Germinal center (tissue), 1 donor: ENCODE measurements around the gene CSF2.
"Not testable (repeated sequence)": the region's sequence is repeated elsewhere in the genome, so short reads cannot be mapped to it uniquely, and the experiment has no call there.

Source experiments
- DNase-seq: peaks from one replicate; pipeline ENCODE4 v3.0.0; 2012; ENCODE audit warnings: mixed read lengths, low spot score

CSF2 gene

GRCh38 chr5:132087176-132087575 lies 13.6 kb downstream of the CSF2 start:
- no peak for DNase-seq

- no peak for DNase-seq
Measured at GRCh38 chr5:132087661-132088060, 14.1 kb downstream of the CSF2 start.

- no peak for DNase-seq
Measured at GRCh38 chr5:132089363-132089762, 15.8 kb downstream of the CSF2 start.

GRCh38 chr5:132090107-132090506 lies 16.5 kb downstream of the CSF2 start:
- no peak for DNase-seq

- no peak for DNase-seq
Measured at GRCh38 chr5:132093271-132093670, 19.7 kb downstream of the CSF2 start.

- no peak for DNase-seq
Measured at GRCh38 chr5:132094393-132095076, 20.9 kb downstream of the CSF2 start.

- DNase-seq = no peak
Measured at GRCh38 chr5:132095077-132095410, 21.5 kb downstream of the CSF2 start.

- no peak for DNase-seq
Measured at GRCh38 chr5:132095424-132095972, 21.9 kb downstream of the CSF2 start.

- no peak for DNase-seq
Measured at GRCh38 chr5:132096904-132097303, 23.3 kb downstream of the CSF2 start.

- DNase-seq = no peak
Measured at GRCh38 chr5:132098151-132098594, 24.6 kb downstream of the CSF2 start.

GRCh38 chr5:132098621-132099020 lies 25.0 kb downstream of the CSF2 start:
- DNase-seq = no peak

- no peak for DNase-seq
Measured at GRCh38 chr5:132099076-132099748, 25.6 kb downstream of the CSF2 start.

- no peak for DNase-seq
Measured at GRCh38 chr5:132099905-132100304, 26.3 kb downstream of the CSF2 start.

GRCh38 chr5:132100672-132101261 lies 27.2 kb downstream of the CSF2 start:
- DNase-seq = peak; percentile 25

GRCh38 chr5:132101385-132101880 lies 27.8 kb downstream of the CSF2 start:
- no peak for DNase-seq

GRCh38 chr5:132102101-132102701 lies 28.6 kb downstream of the CSF2 start:
- no peak for DNase-seq

- no peak for DNase-seq
Measured at GRCh38 chr5:132102944-132103331, 29.3 kb downstream of the CSF2 start.

GRCh38 chr5:132103332-132103951 lies 29.9 kb downstream of the CSF2 start:
- DNase-seq = peak; percentile 77

- DNase-seq = no peak
Measured at GRCh38 chr5:132103969-132104391, 30.4 kb downstream of the CSF2 start.

GRCh38 chr5:132104556-132104955 lies 31.0 kb downstream of the CSF2 start:
- DNase-seq = no peak

GRCh38 chr5:132105688-132106087 lies 32.1 kb downstream of the CSF2 start:
- no peak for DNase-seq

- not testable (repeated sequence) for DNase-seq
Measured at GRCh38 chr5:132108495-132108894, 34.9 kb downstream of the CSF2 start.
